SU-DHL-6 (cell line): Measurements from ENCODE around the gene RRP12.

Experiments used
- H2AFZ ChIP-seq: fragments of 200-600 bp; sonication (generic); 2 replicates; pipeline ENCODE4 v1.6.1; 2014; ENCODE audit warnings: low read depth, mild to moderate bottlenecking, moderate library complexity, mixed read lengths, antibody characterized with exemption, low read length; ENCODE audit not compliant: severe bottlenecking
- H3F3A ChIP-seq: fragments of 200-600 bp; shearing (Covaris generic); 2 replicates; pipeline ENCODE4 v1.6.0; 2016; ENCODE audit warnings: antibody characterized with exemption, mild to moderate bottlenecking; ENCODE audit not compliant: insufficient read depth
- H3K27ac ChIP-seq: fragments of 200-600 bp; sonication (generic); 2 replicates; pipeline ENCODE4 v1.5.1; 2016; ENCODE audit warnings: low read depth, mild to moderate bottlenecking, low read length, moderate library complexity, mixed read lengths
- H3K27me3 ChIP-seq: fragments of 200-600 bp; sonication (generic), shearing (Covaris generic); 2 replicates; pipeline ENCODE4 v1.6.0; 2014; ENCODE audit warnings: mild to moderate bottlenecking, low read length
- H3K36me3 ChIP-seq: fragments of 200-600 bp; sonication (generic); 2 replicates; pipeline ENCODE4 v1.6.1; 2014; ENCODE audit warnings: mild to moderate bottlenecking, low read length, mixed read lengths
- H3K4me2 ChIP-seq: fragments of 300-600, 200-600 bp; shearing (Covaris generic), sonication (generic); 2 replicates; pipeline ENCODE4 v1.6.0; 2014; ENCODE audit warnings: low read length, low read depth, mild to moderate bottlenecking; ENCODE audit not compliant: poor library complexity, severe bottlenecking
- H3K4me3 ChIP-seq: fragments of 200-600 bp; sonication (generic); 2 replicates; pipeline ENCODE4 v1.5.1; 2014; ENCODE audit warnings: antibody characterized with exemption, low read length, mild to moderate bottlenecking, mixed read lengths; ENCODE audit not compliant: insufficient read depth, poor library complexity, severe bottlenecking
- H3K79me2 ChIP-seq: fragments of 200-600 bp; sonication (generic); 2 replicates; pipeline ENCODE4 v1.6.1; 2014; ENCODE audit warnings: mild to moderate bottlenecking, low read length, moderate library complexity; ENCODE audit not compliant: insufficient read depth
- H3K9ac ChIP-seq: fragments of 200-600 bp; sonication (generic); 2 replicates; pipeline ENCODE4 v1.7.0; 2014; ENCODE audit warnings: mild to moderate bottlenecking, low read length
- H3K9me2 ChIP-seq: fragments of 200-600 bp; sonication (generic); replicated peaks from 2 replicates; pipeline ENCODE4 v1.6.1; 2014; ENCODE audit warnings: low read length; ENCODE audit not compliant: insufficient read depth
- H3K9me3 ChIP-seq: fragments of 200-600 bp; sonication (generic); 2 replicates; pipeline ENCODE4 v1.6.1; 2014; ENCODE audit warnings: low read length, mixed read lengths; ENCODE audit not compliant: insufficient read depth
- H4K20me1 ChIP-seq: fragments of 200-600 bp; sonication (generic); 2 replicates; pipeline ENCODE4 v1.6.1; 2014; ENCODE audit warnings: low read depth, mild to moderate bottlenecking, antibody characterized with exemption, low read length, moderate library complexity, mixed read lengths
- CTCF ChIP-seq: fragments of 200-600 bp; sonication (generic); IDR thresholded peaks from one replicate; pipeline ENCODE4 v1.5.1; 2017; ENCODE audit warnings: antibody characterized with exemption, mild to moderate bottlenecking, low read length, moderate library complexity; ENCODE audit not compliant: insufficient read depth, poor library complexity, severe bottlenecking
- EZH2phosphoT487 ChIP-seq: fragments of 200-600 bp; sonication (generic), shearing (Covaris generic); conservative IDR thresholded peaks from 2 replicates; pipeline ENCODE4 v1.6.1; 2018; ENCODE audit warnings: mild to moderate bottlenecking, antibody characterized with exemption, low read length, moderate library complexity, mixed read lengths

Gene RRP12

GRCh38 chr10:97372233-97372875, 28.8 kb downstream of the RRP12 start:
- H3K27me3 ChIP-seq: no peaks in the 10 kb centered on the region
- H3K9me3 ChIP-seq: no peaks in the 10 kb centered on the region
- H3K36me3 ChIP-seq: no peaks in the 10 kb centered on the region
- H3K9ac ChIP-seq: no peak overlapping the region
- H3K79me2 ChIP-seq: no peaks in the 10 kb centered on the region
- no peak overlapping the region for H2AFZ ChIP-seq
- no peaks in the 10 kb centered on the region for H3K9me2 ChIP-seq
- no peaks in the 10 kb centered on the region for H3F3A ChIP-seq
- no peak for TF ChIP-seq EZH2phosphoT487
- H4K20me1 ChIP-seq: no peaks in the 10 kb centered on the region
- no peak overlapping the region for H3K27ac ChIP-seq
- H3K4me3 ChIP-seq: no peak overlapping the region
- no peak overlapping the region for H3K4me2 ChIP-seq

- no peak overlapping the region for H2AFZ ChIP-seq
- no peak overlapping the region for H3K9ac ChIP-seq
- H3K79me2 ChIP-seq: no peaks in the 10 kb centered on the region
- no peaks in the 10 kb centered on the region for H3F3A ChIP-seq
- no peaks in the 10 kb centered on the region for H3K36me3 ChIP-seq
- no peaks in the 10 kb centered on the region for H3K9me3 ChIP-seq
- no peaks in the 10 kb centered on the region for H3K27me3 ChIP-seq
- no peak for TF ChIP-seq CTCF
- TF ChIP-seq EZH2phosphoT487: no peak
- no peaks in the 10 kb centered on the region for H4K20me1 ChIP-seq
- H3K4me2 ChIP-seq: no peak overlapping the region
- no peak overlapping the region for H3K4me3 ChIP-seq
- no peaks in the 10 kb centered on the region for H3K9me2 ChIP-seq
- no peak overlapping the region for H3K27ac ChIP-seq
Measured at GRCh38 chr10:97371696-97372095, 29.4 kb downstream of the RRP12 start.

- H4K20me1 ChIP-seq: no peaks in the 10 kb centered on the region
- no peaks in the 10 kb centered on the region for H3K9me2 ChIP-seq
- no peak for TF ChIP-seq CTCF
- no peak for TF ChIP-seq EZH2phosphoT487
- H3K4me2 ChIP-seq: no peak overlapping the region
- H3K9ac ChIP-seq: no peak overlapping the region
- H3F3A ChIP-seq: no peaks in the 10 kb centered on the region
- H2AFZ ChIP-seq: no peak overlapping the region
- no peak overlapping the region for H3K4me3 ChIP-seq
- no peak overlapping the region for H3K27ac ChIP-seq
- H3K36me3 ChIP-seq: no peaks in the 10 kb centered on the region
- H3K79me2 ChIP-seq: no peaks in the 10 kb centered on the region
- H3K27me3 ChIP-seq: no peaks in the 10 kb centered on the region
- H3K9me3 ChIP-seq: no peaks in the 10 kb centered on the region
Measured at GRCh38 chr10:97367126-97367649, 34.0 kb downstream of the RRP12 start.

- Histone ChIP-seq H3K9ac (no peak overlapping the region), H3K9me2 (no peaks in the 10 kb centered on the region), H3K27me3 (no peaks in the 10 kb centered on the region), H4K20me1 (no peaks in the 10 kb centered on the region), H2AFZ (no peak overlapping the region), H3F3A (no peaks in the 10 kb centered on the region), H3K9me3 (no peaks in the 10 kb centered on the region), H3K27ac (no peak overlapping the region), H3K36me3 (no peaks in the 10 kb centered on the region), H3K79me2 (no peaks in the 10 kb centered on the region), H3K4me3 (no peak overlapping the region), H3K4me2 (no peak overlapping the region)
- TF ChIP-seq EZH2phosphoT487 (no peak), CTCF (no peak)
Measured at GRCh38 chr10:97366572-97366971, 34.6 kb downstream of the RRP12 start.
